ENCODE data around the gene VWA3B. TPM values are rescaled to one million over a fixed set of nuclear protein-coding genes. Genes with fewer than 3 reads are reported as not detected.
"Not testable (repeated sequence)": the region's sequence is repeated elsewhere in the genome, so short reads cannot be mapped to it uniquely, and the experiment has no call there.

The VWA3B gene
- total RNA-seq, 1 donor from 2014 or later: not detected

DNA sequence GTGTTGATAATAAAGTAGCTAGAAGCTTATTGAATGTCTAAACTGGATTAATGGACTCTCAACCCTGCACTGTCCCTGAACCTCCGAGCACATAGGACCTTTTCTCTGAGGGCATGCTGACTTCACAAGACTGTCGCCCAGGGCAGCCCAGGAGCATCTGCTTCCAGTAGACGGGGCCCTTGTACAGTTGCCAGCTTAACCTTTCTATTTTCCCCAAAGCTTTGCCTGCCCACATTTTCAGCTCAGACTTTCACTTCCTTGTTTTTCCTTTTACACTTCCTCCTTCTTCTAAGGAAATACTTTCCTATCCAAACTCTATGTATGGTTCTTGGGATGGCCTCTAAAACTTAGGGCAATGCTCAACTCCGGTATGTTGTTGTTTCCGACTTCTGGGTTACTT is 1.3 kb downstream of the VWA3B start:
- DNase-seq (ENCODE audit: low read depth in 2 of 2): no peak

DNA sequence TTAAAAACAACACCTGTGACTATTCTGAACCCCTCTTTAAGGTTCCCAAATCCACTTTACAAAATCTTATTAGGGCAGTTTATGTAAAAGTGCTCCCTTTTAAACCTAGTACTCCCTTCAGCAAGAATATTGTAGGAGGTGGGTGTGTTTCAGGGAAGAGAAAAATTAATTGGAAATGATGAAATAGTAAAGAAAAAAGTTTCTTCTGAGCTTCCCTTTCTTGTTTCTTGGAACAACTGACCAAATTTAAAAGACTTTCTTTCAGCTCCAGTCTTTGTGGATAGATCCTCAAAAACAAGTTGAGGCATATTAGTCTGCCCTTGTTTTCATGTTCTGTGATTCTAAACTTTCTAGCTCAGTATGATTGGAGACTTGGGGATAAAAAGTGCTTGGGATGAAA is 3.0 kb downstream of the VWA3B start:
- DNase-seq (ENCODE audit: low read depth in 2 of 2): no peak

- no peak for DNase-seq (ENCODE audit: low read depth in 2 of 2)
These were observed 4.0 kb downstream of the VWA3B start for GRCh38 chr2:98090951-98091350.

GRCh38 chr2:98091738-98092137 is 4.8 kb downstream of the VWA3B start:
- no peak for DNase-seq (ENCODE audit: low read depth in 2 of 2)

- no peak for DNase-seq (ENCODE audit: low read depth in 2 of 2)
These were observed 6.2 kb downstream of the VWA3B start for GRCh38 chr2:98093146-98093545.

- no peak for DNase-seq (ENCODE audit: low read depth in 2 of 2)
These were observed 6.6 kb downstream of the VWA3B start for GRCh38 chr2:98093611-98094010.

GRCh38 chr2:98099939-98100743 is 13.2 kb downstream of the VWA3B start:
- DNase-seq (ENCODE audit: low read depth in 2 of 2): no peak

GRCh38 chr2:98102315-98102714 is 15.3 kb downstream of the VWA3B start:
- DNase-seq (ENCODE audit: low read depth in 2 of 2): not testable (repeated sequence)

DNA sequence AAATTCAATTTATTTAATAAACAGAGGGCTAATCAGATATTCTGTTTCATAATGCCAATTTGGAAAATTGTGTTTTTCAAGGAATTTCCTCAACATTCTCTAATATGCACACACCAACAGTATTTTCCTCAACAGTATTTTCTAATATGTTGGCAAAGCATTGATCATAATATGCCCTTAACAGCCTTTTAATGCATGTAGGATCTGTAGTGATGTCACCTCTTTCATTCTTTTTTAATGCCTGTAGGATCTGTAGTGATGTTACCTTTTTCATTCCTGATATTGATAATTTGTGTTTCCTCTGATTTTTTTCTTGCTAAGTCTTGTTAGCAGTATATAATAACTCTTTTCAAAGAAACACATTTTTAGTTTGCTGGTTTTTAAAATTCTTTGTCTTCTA is 15.9 kb downstream of the VWA3B start:
- no peak for DNase-seq (ENCODE audit: low read depth in 2 of 2)

GRCh38 chr2:98108110-98108509 is 21.1 kb downstream of the VWA3B start:
- DNase-seq (ENCODE audit: low read depth in 2 of 2): no peak

DNA sequence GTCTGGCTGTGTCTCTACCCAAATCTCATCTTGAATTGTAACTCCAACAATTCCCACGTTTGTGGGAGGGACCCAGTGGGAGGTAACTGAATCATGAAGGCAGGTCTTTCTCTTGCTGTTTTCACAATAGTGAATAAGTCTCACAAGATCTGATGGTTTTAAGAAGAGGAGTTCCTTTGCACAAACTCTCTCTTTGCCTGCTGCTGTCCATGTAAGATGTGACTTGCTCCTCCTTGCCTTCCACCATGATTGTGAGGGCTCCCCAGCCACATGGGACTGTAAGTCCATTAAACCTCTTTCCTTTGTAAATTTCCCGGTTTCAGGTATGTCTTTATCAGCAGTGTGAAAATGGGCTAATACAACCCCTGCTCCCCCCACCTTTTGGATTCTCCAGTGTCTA is 23.8 kb downstream of the VWA3B start:
- DNase-seq (ENCODE audit: low read depth in 2 of 2): no peak

- DNase-seq (ENCODE audit: low read depth in 2 of 2): no peak
These were observed 27.8 kb downstream of the VWA3B start for GRCh38 chr2:98114643-98115330.

- no peak for DNase-seq (ENCODE audit: low read depth in 2 of 2)
These were observed 31.2 kb downstream of the VWA3B start for GRCh38 chr2:98118161-98118560.

GRCh38 chr2:98118852-98119251 is 31.9 kb downstream of the VWA3B start:
- no peak for DNase-seq (ENCODE audit: low read depth in 2 of 2)

DNA sequence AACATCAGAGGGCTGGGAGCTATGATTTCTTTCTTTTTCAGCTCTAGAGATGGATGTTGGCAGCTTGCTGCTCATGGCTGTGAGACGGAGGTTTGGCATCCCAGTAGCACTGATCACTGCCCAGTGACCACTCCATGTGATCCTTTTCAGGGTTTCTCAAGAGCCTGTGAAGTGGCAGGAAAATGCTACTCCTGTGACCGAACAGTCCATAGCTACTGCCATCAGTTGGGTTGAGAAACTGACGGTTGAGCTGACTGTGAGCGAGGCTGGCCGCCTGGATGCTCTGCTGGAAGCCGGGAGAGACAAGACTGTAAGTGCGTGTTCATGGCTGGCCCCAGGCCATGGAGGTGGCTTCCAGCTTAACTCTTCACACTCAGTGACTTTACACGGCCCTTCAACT is 34.2 kb downstream of the VWA3B start:
- no peak for DNase-seq (ENCODE audit: low read depth in 2 of 2)

DNA sequence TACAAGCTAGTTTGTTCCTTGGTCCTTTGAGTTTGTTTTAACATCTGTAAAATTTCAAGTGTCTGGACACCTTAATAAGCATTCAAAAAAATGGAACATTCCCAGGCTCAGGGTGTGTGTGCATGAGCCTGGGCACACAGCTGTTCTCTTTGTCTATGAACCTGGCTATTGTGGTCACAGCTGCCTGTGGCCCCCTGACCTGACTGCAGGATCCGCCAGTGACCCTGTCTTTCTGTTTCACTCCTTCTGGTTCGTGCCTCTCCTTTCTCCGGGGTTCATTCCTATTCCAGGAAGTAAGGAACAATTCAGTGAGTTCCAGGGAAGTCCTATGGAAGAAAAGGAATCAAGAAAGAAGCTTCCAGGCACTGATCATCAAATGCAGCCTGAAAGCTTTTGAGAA is 35.6 kb downstream of the VWA3B start:
- DNase-seq (ENCODE audit: low read depth in 2 of 2): no peak

DNA sequence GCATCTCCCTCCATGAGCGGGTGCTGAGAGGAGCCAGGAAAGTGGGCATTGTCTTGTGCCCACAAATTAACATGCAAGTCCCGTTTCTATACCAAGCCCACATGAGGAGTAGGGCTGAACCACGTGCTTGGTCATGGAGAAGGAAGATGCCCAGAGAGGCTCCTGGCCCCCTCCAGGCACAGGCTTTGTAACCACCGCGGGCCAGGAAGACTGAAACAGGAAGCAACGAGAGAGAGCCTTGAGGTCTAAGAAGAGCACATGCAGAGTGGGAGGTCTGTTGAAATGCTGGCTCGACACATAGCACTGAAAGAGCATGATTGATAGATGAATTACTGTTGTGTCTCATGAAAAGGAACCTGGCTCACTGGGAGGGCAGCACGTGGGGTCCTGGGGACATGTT is 36.3 kb downstream of the VWA3B start:
- DNase-seq (ENCODE audit: low read depth in 2 of 2): no peak

DNA sequence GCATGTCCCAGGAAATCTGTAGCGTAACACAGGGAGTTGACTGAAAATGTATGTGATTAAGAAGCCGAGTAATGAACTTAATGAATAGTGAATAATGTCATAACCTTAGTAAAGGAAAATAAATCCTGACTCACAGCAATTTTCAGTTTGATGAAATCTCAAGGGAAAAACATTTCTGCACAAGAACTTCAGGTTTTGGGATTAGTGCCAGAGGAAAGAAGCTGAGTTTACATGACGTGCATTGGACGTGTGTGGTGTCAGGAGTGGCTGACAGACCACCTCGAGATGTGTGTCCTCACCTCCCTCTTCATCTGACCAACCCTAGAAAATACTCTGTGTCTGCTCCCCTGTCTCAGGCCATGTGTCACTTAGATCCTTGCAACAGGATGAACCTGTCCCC is 39.1 kb downstream of the VWA3B start:
- DNase-seq (ENCODE audit: low read depth in 2 of 2): no peak

DNA sequence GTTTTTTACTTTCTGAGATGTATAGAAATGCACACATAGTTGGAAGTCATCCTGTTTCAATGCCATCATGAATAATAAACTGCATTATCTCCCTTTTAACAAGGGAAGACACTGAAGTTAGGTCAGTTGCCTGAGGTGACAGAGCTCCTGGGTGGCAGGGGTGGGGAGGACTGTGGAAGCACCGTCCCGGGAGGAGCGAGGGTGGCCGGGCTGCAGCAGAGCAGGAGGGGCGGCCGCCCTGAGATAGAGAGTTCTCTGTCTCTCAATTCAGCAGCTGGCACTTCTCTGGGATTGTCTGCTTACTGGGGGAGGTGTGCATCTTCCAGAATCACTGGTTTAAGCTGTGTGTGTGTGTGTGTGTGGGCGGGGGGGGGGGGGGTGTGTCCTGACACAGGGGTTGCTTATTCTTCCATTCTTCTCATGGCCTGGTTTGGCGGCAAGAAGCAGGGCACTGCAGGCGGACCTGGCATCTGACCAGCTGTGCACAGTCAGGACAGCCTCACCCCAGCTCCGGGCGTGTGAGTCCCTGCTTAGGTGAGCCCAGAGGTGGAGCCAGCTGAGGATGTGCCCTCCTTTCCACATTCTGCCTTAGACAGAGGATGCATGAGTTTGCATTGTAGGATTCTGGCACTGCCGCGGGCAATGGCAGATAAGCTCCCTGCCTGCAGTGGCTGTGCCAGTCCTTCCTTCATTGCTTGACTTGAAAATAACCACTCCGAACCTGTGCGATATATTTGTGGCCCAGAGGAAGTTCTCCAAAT is 40.4 kb downstream of the VWA3B start:
- no peak for DNase-seq (ENCODE audit: low read depth in 2 of 2)

DNA sequence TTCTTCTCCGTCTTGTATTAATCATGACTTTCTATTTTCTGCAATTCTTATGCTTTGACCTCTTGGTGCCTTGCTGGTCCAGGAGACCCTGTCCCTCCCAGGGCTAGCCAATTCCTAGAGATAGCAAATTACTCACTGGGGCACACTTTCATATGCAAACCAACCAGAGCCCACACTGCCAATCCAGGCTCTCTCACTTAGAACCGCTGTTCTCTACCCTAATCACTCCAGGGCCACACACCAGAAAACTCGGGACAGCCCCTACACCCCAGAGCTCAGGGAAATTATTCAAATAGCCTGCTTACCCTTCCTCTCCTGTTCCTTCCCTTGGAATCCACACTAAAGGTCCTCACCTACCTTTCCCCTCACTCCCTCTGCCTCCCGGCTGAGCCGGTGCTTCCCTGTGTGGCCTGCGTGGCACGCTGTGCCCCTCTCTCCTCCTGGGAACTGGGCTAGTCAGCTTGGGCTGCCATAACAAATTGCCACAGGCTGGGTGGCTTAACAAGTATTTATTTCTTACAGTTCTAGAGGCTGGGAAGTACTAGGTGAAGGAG is 41.7 kb downstream of the VWA3B start:
- no peak for DNase-seq (ENCODE audit: low read depth in 2 of 2)

DNA sequence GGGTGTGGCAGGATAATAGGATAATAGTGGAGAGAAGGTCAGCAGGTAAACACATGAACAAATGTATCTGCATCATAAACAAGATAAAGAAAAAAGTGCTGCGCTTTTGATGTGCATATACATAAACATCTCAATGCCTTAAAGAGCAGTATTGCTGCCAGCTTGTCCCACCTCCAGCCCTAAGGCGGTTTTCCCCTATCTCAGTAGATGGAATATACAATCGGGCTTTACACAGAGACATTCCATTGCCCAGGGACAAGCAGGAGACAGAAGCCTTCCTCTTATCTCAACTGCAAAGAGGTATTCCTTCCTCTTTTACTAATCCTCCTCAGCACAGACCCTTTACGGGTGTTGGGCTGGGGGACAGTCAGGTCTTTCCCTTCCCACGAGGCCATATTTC is 43.1 kb downstream of the VWA3B start:
- not testable (repeated sequence) for DNase-seq (ENCODE audit: low read depth in 2 of 2)
